ENCODE results near the gene MBOAT2. TPM values are rescaled to one million over a fixed set of nuclear protein-coding genes. Genes with fewer than 3 reads are reported as not detected.

Gene MBOAT2
- total RNA-seq, 2 donors from 2014 or later: 5.2 to 5.8 TPM

GRCh38 chr2:8856176-8856575 is 147.3 kb downstream of the MBOAT2 start:
- Histone ChIP-seq H3K27me3 (no peaks in the 10 kb centered on the region), H3K4me3 (no peak overlapping the region), H3K4me1 (no peaks in the 10 kb centered on the region), H3K27ac (no peak overlapping the region), H3K36me3 (no peaks in the 10 kb centered on the region), H3K9me3 (no peaks in the 10 kb centered on the region)
- no peak for TF ChIP-seq CTCF (IDR thresholded peaks at IDR 0.05)
- no peak for DNase-seq (ENCODE audit: low spot score)

GRCh38 chr2:8855010-8855409 is 148.5 kb downstream of the MBOAT2 start:
- no peaks in the 10 kb centered on the region for H3K36me3 ChIP-seq
- no peak for DNase-seq (ENCODE audit: low spot score)
- TF ChIP-seq CTCF (IDR thresholded peaks at IDR 0.05): no peak
- H3K27ac ChIP-seq: no peak overlapping the region
- H3K4me3 ChIP-seq: no peak overlapping the region
- H3K27me3 ChIP-seq: no peaks in the 10 kb centered on the region
- H3K9me3 ChIP-seq: no peaks in the 10 kb centered on the region
- no peaks in the 10 kb centered on the region for H3K4me1 ChIP-seq

GRCh38 chr2:8853426-8853825 is 150.1 kb downstream of the MBOAT2 start:
- Histone ChIP-seq H3K9me3 (no peaks in the 10 kb centered on the region), H3K27me3 (no peaks in the 10 kb centered on the region), H3K4me1 (no peaks in the 10 kb centered on the region), H3K4me3 (no peak overlapping the region), H3K36me3 (no peaks in the 10 kb centered on the region), H3K27ac (no peak overlapping the region)
- no peak for DNase-seq (ENCODE audit: low spot score)
- no peak for TF ChIP-seq CTCF (IDR thresholded peaks at IDR 0.05)

- Histone ChIP-seq H3K4me3 (no peak overlapping the region), H3K27me3 (no peaks in the 10 kb centered on the region), H3K27ac (no peak overlapping the region), H3K36me3 (no peaks in the 10 kb centered on the region), H3K4me1 (no peaks in the 10 kb centered on the region), H3K9me3 (no peaks in the 10 kb centered on the region)
- DNase-seq (ENCODE audit: low spot score): no peak
- TF ChIP-seq CTCF (IDR thresholded peaks at IDR 0.05): no peak
These were observed 151.5 kb downstream of the MBOAT2 start for GRCh38 chr2:8851811-8852560.

GRCh38 chr2:8850845-8851487 is 152.5 kb downstream of the MBOAT2 start:
- H3K9me3 ChIP-seq: no peaks in the 10 kb centered on the region
- no peaks in the 10 kb centered on the region for H3K27me3 ChIP-seq
- no peak for TF ChIP-seq CTCF (IDR thresholded peaks at IDR 0.05)
- H3K4me1 ChIP-seq: no peaks in the 10 kb centered on the region
- no peak overlapping the region for H3K27ac ChIP-seq
- H3K4me3 ChIP-seq: no peak overlapping the region
- DNase-seq (ENCODE audit: low spot score): no peak
- no peaks in the 10 kb centered on the region for H3K36me3 ChIP-seq

Measured in right atrium auricular region (tissue), 2 donors.